HG02973 (cell line): Measurements from ENCODE around the gene USP21.
A peak's percentile ranks its signal among the peaks of the same experiment; 100 is the strongest.
"Not testable (repeated sequence)": the region's sequence is repeated elsewhere in the genome, so short reads cannot be mapped to it uniquely, and the experiment has no call there.

Experiments
- ATAC-seq: cut with Tn5 transposase; IDR thresholded peaks from one replicate; pipeline ENCODE4 v1.9.1; 2021; ENCODE audit warnings: moderate library complexity; ENCODE audit not compliant: unreplicated experiment

USP21 gene, protein sequence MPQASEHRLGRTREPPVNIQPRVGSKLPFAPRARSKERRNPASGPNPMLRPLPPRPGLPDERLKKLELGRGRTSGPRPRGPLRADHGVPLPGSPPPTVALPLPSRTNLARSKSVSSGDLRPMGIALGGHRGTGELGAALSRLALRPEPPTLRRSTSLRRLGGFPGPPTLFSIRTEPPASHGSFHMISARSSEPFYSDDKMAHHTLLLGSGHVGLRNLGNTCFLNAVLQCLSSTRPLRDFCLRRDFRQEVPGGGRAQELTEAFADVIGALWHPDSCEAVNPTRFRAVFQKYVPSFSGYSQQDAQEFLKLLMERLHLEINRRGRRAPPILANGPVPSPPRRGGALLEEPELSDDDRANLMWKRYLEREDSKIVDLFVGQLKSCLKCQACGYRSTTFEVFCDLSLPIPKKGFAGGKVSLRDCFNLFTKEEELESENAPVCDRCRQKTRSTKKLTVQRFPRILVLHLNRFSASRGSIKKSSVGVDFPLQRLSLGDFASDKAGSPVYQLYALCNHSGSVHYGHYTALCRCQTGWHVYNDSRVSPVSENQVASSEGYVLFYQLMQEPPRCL

GRCh38 chr1:161159087-161159912 lies at the start of gene USP21:
Gene USP21, plus strand, starts transcription at chr1:161159500. Its CDS starts 1,141 bp downstream, at chr1:161160641.
- peak; percentile 64 for ATAC-seq

- ATAC-seq: no peak
Measured at GRCh38 chr1:161111117-161111516, 48.2 kb upstream of the USP21 start.

- ATAC-seq: no peak
Measured at GRCh38 chr1:161111527-161111926, 47.8 kb upstream of the USP21 start.

- ATAC-seq: no peak
Measured at GRCh38 chr1:161113915-161114314, 45.4 kb upstream of the USP21 start.

DNA sequence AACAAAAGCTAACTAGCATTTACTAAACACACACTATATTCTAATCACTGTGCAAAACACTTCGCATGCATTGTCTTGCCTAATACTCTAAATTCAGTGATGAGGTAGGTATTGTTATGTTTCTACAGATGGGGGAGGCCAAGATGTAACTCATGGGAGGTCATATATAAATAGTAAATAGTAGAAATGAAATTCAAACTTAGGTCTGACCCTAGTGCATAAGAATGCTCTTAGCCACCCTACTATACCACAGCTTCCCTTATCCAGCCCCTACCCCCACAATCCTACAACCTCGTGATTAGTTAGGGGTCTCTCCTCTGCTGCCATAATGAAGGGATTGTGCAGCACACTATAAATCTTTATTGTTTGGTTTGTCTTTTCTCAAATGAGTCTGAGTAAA lies 44.7 kb upstream of the USP21 start:
- ATAC-seq: no peak

DNA sequence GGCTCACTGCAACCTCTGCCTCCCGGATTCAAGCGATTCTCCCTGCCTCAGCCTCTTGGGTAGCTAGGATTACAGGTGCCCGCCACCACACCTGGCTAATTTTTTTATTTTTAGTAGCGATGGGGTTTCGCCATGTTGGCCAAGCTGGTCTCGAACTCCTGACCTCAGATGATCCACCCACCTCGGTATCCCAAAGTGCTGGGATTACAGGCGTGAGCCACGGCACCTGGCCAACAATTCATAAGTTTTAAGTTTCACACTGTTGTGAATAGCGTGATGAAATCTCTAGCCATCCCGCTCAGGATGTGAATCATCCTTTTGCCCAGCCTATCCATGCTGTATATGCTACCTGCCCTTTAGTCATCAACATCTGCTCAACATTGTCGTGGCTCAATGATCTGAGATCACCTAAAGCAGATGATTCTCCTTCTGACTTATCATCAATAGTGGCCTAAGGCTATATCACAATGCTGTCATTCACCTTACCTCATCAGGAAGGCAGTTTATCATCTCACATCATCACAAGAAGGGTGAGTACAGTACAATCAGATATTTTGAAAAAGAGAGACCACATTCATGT lies 44.1 kb upstream of the USP21 start:
- ATAC-seq: no peak

DNA sequence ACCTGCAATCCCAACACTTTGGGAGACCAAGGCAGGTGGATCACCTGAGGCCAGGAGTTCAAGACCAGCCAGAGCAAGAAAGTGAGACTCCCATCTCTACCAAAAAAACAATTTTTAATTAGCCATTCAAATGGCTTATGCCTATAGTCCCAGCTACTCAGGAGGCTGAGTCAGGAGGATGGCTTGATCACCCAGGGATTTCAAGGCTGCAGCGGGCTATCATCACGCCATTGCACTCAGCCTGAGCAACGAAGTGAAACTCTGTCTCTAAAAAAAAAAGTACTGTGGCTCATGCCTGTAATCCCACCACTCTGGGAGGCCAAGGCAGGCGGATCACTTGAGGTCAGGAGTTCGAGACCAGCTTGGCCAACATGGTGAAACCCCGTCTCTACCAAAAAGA lies 43.3 kb upstream of the USP21 start:
- ATAC-seq: not testable (repeated sequence)

- ATAC-seq: peak; percentile 71
Measured at GRCh38 chr1:161117759-161118581, 41.3 kb upstream of the USP21 start, which contains the start of the genes NIT1 and PFDN2. Gene NIT1, plus strand, starts transcription at chr1:161118105. Its CDS starts 72 bp downstream, at chr1:161118177. Gene PFDN2, minus strand, starts transcription at chr1:161118037. Its CDS starts 11 bp downstream, at chr1:161118026.

- ATAC-seq: peak; percentile 63
Measured at GRCh38 chr1:161119092-161119903, 40.0 kb upstream of the USP21 start.

- no peak for ATAC-seq
Measured at GRCh38 chr1:161121042-161121650, 38.2 kb upstream of the USP21 start.

- no peak for ATAC-seq
Measured at GRCh38 chr1:161121834-161122233, 37.5 kb upstream of the USP21 start.

- ATAC-seq: no peak
Measured at GRCh38 chr1:161122967-161123366, 36.3 kb upstream of the USP21 start.

DNA sequence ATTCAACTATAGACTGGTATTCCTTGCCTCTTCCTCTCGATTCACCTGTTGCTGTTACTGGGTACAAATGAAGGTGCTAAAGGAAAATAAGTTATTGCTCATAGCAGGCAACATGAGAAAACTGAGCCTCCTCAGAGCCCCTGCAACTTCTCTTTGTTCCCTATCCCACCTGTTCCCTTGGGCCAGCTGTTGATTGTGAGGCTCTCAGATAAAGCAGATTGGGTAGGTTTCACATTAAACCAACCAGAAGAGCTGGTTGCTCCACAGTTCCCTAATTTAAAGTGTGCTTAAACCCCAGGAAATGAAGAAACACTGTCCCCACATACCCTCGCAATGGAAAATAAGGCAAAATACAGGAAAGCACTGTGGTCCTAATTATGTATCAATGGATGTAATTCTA lies 31.7 kb upstream of the USP21 start:
- ATAC-seq: no peak

DNA sequence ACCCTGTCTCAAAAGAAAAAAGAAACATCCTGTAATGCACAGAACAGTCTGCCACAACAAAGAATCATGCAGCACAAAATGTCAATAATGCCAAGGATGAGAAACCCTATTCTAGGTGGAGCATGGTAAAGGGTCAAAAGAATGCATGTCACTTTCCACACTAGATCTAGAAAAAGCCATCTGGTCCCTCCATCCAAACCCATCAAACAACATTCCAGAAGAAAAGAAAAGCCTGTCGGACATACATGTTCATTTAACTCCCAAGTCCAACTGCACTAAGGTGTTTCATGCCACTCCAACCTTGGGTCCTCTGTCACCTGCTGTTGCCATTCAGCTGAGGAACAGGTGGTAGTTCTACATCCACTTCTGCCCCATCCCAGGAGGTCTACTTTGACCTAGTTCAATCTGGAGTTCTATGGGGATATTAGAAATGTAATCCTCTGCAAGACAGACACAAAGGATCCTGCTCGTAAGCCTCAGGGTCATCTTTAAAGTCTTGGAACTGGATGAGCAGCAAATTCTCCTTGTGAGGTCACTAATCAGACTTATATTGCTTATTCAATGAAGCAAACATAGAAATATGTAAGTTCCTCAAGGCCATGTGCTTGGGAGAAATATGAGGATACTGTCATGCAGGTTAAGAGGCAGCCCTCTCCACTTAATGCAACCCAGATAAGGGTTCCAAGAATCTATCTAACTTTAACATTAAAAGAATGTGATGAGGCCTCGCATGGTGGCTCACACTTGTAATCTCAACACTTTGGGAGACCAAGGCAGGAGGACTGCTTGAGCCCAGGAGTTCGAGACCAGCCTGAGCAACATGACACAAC lies 30.5 kb upstream of the USP21 start:
- no peak for ATAC-seq

GRCh38 chr1:161130266-161130665 lies 29.0 kb upstream of the USP21 start:
- no peak for ATAC-seq

- ATAC-seq: no peak
Measured at GRCh38 chr1:161131523-161132409, 27.5 kb upstream of the USP21 start.
